ENCODE results near the gene BSDC1.

- no peak for TF ChIP-seq CTCF (IDR thresholded peaks at IDR 0.05 in 8 of 11, conservative IDR thresholded peaks at IDR 0.05 in 3 of 11)
- TF ChIP-seq POLR2A (IDR thresholded peaks at IDR 0.05) = no peak
- no peak for TF ChIP-seq POLR2AphosphoS5 (IDR thresholded peaks at IDR 0.05)
These were observed 41.9 kb downstream of the BSDC1 start for GRCh38 chr1:32352239-32352745.
